ENCODE measurements around the gene HMGB2.
A peak's percentile ranks its signal among the peaks of the same experiment; 100 is the strongest.

The HMGB2 gene

DNA sequence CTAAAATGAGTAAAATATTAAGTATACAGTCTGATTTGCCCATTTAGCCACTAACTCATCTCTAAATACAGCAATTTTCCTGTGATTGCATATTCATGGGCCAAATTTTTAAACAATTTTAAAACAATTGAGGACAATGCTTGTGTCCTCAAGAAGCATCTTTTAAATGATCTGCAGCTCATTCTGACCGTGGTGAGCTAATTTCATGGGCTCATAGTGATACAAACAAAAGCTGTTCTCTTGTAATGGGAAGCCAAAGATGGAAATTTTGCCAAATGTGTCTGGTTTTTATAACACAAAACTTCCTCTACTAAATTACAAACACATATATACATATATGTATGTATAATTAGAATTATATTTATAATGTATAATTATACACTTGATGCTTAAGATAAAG, 39.7 kb downstream of the HMGB2 start:
- H3K4me3 ChIP-seq (ENCODE audit: low read depth, low read length), result no peak overlapping the region
- DNase-seq (ENCODE audit: low read depth), result no peak
- TF ChIP-seq, protein P1, sequence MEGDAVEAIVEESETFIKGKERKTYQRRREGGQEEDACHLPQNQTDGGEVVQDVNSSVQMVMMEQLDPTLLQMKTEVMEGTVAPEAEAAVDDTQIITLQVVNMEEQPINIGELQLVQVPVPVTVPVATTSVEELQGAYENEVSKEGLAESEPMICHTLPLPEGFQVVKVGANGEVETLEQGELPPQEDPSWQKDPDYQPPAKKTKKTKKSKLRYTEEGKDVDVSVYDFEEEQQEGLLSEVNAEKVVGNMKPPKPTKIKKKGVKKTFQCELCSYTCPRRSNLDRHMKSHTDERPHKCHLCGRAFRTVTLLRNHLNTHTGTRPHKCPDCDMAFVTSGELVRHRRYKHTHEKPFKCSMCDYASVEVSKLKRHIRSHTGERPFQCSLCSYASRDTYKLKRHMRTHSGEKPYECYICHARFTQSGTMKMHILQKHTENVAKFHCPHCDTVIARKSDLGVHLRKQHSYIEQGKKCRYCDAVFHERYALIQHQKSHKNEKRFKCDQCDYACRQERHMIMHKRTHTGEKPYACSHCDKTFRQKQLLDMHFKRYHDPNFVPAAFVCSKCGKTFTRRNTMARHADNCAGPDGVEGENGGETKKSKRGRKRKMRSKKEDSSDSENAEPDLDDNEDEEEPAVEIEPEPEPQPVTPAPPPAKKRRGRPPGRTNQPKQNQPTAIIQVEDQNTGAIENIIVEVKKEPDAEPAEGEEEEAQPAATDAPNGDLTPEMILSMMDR (IDR thresholded peaks at IDR 0.05; ENCODE audit: low read depth, low read length), result no peak
- TF ChIP-seq, protein P2, sequence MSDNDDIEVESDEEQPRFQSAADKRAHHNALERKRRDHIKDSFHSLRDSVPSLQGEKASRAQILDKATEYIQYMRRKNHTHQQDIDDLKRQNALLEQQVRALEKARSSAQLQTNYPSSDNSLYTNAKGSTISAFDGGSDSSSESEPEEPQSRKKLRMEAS (IDR thresholded peaks at IDR 0.05; ENCODE audit: low read depth, low read length), result no peak
- no peak for TF ChIP-seq POLR2A (IDR thresholded peaks at IDR 0.05; ENCODE audit: extremely low read depth, insufficient read length)

DNA sequence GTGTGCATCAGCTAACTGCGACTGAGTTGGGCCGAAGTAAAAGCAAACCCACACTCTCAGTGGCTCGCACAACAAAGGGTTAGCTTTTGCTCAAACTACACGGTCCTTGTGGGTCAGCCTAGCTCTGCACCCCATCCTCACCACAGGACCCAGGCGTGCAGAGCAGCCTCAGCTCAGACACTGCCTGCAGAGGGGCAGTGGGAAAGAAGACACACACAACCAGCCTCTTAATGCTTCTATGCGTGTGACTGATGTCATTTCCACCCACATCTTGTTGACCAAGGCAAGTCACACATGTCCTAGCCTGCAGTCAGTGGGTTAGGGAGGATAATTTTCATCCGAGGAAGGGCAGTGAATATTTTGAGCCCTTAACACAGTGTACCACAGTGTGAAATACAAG, 40.5 kb downstream of the HMGB2 start:
- TF ChIP-seq, protein P1 (IDR thresholded peaks at IDR 0.05; ENCODE audit: low read depth, low read length), result no peak
- no peak for TF ChIP-seq MYC (IDR thresholded peaks at IDR 0.05; ENCODE audit: low read depth, low read length)
- TF ChIP-seq, protein P2 (IDR thresholded peaks at IDR 0.05; ENCODE audit: low read depth, low read length), result no peak
- TF ChIP-seq POLR2A (IDR thresholded peaks at IDR 0.05; ENCODE audit: extremely low read depth, insufficient read length), result no peak
- DNase-seq (ENCODE audit: low read depth), result no peak
- H3K4me3 ChIP-seq (ENCODE audit: low read depth, low read length), result no peak overlapping the region

DNA sequence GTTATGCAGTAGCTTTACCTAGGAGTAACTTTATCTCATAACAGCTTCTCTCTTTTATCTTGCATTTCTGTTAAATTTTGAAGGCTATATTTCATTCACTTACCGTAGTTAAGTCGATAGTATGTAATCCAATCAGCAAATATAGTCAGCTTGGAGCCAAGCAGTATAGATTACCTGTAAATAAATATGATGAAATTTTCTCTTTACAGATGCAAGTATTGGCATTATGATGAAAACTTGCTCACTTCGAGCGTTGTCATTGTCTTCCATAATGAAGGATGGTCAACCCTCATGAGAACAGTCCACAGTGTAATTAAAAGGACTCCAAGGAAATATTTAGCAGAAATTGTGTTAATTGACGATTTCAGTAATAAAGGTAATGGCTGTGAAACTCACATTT, 42.3 kb downstream of the HMGB2 start:
- no peak for DNase-seq (ENCODE audit: low read depth)
- TF ChIP-seq MYC (IDR thresholded peaks at IDR 0.05; ENCODE audit: low read depth, low read length) (no peak), POLR2A (IDR thresholded peaks at IDR 0.05; ENCODE audit: extremely low read depth, insufficient read length) (no peak)
- TF ChIP-seq, protein P1 (IDR thresholded peaks at IDR 0.05; ENCODE audit: low read depth, low read length), result no peak
- TF ChIP-seq, protein P2 (IDR thresholded peaks at IDR 0.05; ENCODE audit: low read depth, low read length), result no peak
- H3K4me3 ChIP-seq (ENCODE audit: low read depth, low read length), result no peak overlapping the region

DNA sequence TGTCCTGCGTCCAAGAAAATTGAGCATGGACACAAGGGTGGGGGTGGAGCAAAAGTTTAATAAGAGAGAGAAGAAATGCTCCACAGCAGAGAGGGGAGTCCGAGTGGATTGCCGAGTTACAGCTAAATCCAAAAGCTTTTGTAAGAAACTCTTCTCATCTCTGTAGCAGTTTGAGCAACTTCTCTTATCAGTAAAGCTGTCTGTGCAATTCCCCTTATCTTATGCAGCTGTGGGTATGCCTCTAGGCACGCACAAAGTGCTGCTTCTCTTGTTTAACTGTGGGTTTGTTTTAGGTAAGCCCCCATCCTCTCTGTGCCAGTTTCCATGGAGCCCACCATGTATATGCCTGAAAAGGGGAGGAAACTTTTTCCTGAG, 44.8 kb downstream of the HMGB2 start:
- DNase-seq (ENCODE audit: low read depth), result peak; percentile 57
- TF ChIP-seq, protein P1 (IDR thresholded peaks at IDR 0.05; ENCODE audit: low read depth, low read length), result no peak
- no peak for TF ChIP-seq MYC (IDR thresholded peaks at IDR 0.05; ENCODE audit: low read depth, low read length)
- TF ChIP-seq, protein P2 (IDR thresholded peaks at IDR 0.05; ENCODE audit: low read depth, low read length), result no peak
- TF ChIP-seq POLR2A (IDR thresholded peaks at IDR 0.05; ENCODE audit: extremely low read depth, insufficient read length), result no peak
- H3K4me3 ChIP-seq (ENCODE audit: low read depth, low read length), result peak overlapping the region; percentile 48

DNA sequence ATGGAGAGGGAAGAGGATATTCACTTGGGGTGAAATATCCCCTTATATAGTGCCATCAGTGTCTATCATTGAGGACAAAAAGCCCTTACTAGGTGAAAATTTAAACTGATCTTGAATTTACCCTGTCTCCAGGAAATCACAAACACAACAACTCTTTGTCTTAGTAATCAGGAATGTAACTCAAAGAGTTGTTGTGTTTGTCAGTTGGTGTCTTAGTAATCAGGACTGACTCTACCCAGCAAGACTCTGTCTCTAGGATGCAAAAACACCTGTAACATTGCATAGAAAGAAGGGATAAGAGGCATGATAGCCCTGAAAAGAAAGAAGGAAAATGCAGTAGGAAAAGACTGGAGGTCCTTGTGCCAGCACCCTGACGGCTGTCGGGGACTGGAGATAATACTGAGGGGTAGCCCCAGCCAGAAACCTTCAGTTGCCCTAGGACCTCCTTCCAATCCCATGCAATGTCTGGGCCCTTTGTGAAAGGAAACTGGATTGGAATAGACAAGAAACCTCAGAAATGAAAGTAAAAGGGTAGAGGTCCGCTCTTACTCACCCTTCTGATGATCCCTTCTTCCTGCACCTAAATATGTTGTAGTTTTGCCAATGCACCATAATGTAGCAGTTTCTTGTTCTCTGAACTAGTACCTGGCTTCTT, 45.3 kb downstream of the HMGB2 start:
- no peak for DNase-seq (ENCODE audit: low read depth)
- TF ChIP-seq MYC (IDR thresholded peaks at IDR 0.05; ENCODE audit: low read depth, low read length) (no peak), POLR2A (IDR thresholded peaks at IDR 0.05; ENCODE audit: extremely low read depth, insufficient read length) (no peak)
- TF ChIP-seq, protein P2 (IDR thresholded peaks at IDR 0.05; ENCODE audit: low read depth, low read length), result no peak
- TF ChIP-seq, protein P1 (IDR thresholded peaks at IDR 0.05; ENCODE audit: low read depth, low read length), result no peak

More for the DNA sequence above, 45.3 kb downstream of the HMGB2 start:
- H3K4me3 ChIP-seq (ENCODE audit: low read depth, low read length), result peak overlapping the region; percentile 48
